Epidermal melanocyte (primary cell): Measurements from ENCODE around the gene ARAP1.

Source experiments
- DNase-seq: peaks from one replicate; pipeline ENCODE4 v3.0.0; 2011; ENCODE audit warnings: low spot score; ENCODE audit not compliant: insufficient read length

ARAP1 gene

GRCh38 chr11:72668629-72669347, 83.4 kb downstream of the ARAP1 start:
- no peak for DNase-seq

GRCh38 chr11:72665911-72666472, 86.2 kb downstream of the ARAP1 start:
- no peak for DNase-seq

GRCh38 chr11:72662036-72662435, 90.2 kb downstream of the ARAP1 start:
- no peak for DNase-seq

GRCh38 chr11:72661486-72661885, 90.7 kb downstream of the ARAP1 start:
- DNase-seq, result no peak

GRCh38 chr11:72658989-72659640, 93.1 kb downstream of the ARAP1 start:
- DNase-seq, result no peak

- DNase-seq, result no peak
Observed at GRCh38 chr11:72657411-72658100, 94.7 kb downstream of the ARAP1 start.

GRCh38 chr11:72655896-72656464, 96.2 kb downstream of the ARAP1 start:
- DNase-seq, result no peak

GRCh38 chr11:72655014-72655413, 97.2 kb downstream of the ARAP1 start:
- no peak for DNase-seq

- no peak for DNase-seq
Observed at GRCh38 chr11:72653649-72654048, 98.6 kb downstream of the ARAP1 start.

GRCh38 chr11:72652873-72653630, 99.2 kb downstream of the ARAP1 start:
- DNase-seq, result no peak

- DNase-seq, result no peak
Observed at GRCh38 chr11:72652133-72652532, 100.1 kb downstream of the ARAP1 start.

GRCh38 chr11:72649215-72649976, 102.8 kb downstream of the ARAP1 start:
- DNase-seq, result no peak

- no peak for DNase-seq
Observed at GRCh38 chr11:72648384-72649136, 103.6 kb downstream of the ARAP1 start.

- no peak for DNase-seq
Observed at GRCh38 chr11:72647882-72648281, 104.3 kb downstream of the ARAP1 start.

GRCh38 chr11:72646472-72646871, 105.7 kb downstream of the ARAP1 start:
- DNase-seq, result no peak

GRCh38 chr11:72646024-72646423, 106.2 kb downstream of the ARAP1 start:
- no peak for DNase-seq

- DNase-seq, result no peak
Observed at GRCh38 chr11:72643547-72643946, 108.7 kb downstream of the ARAP1 start.

GRCh38 chr11:72642884-72643522, 109.2 kb downstream of the ARAP1 start:
- peak; percentile 81 for DNase-seq
